ES-I3 (cell line): ENCODE measurements around the gene ZNF207.
"Not testable (repeated sequence)": the region's sequence is repeated elsewhere in the genome, so short reads cannot be mapped to it uniquely, and the experiment has no call there.

Experiments used
- H3K36me3 ChIP-seq: 2 replicates; pipeline ENCODE4 v1.6.1; 2013; ENCODE audit warnings: mild to moderate bottlenecking, low read length, control low read depth, moderate library complexity; ENCODE audit not compliant: insufficient read depth
- H3K4me1 ChIP-seq: 2 replicates; pipeline ENCODE4 v1.6.1; 2013; ENCODE audit warnings: mild to moderate bottlenecking, control low read depth, low read length; ENCODE audit not compliant: insufficient read depth
- H3K9ac ChIP-seq: 2 replicates; pipeline ENCODE4 v1.6.1; 2013; ENCODE audit warnings: low read depth, mild to moderate bottlenecking, low read length, moderate library complexity
- H3K9me3 ChIP-seq: 2 replicates; pipeline ENCODE4 v1.6.1; 2013; ENCODE audit warnings: mild to moderate bottlenecking, low read length, moderate library complexity; ENCODE audit not compliant: control insufficient read depth, insufficient read depth

Gene ZNF207

GRCh38 chr17:32348483-32348800 is 1.5 kb upstream of the ZNF207 start:
- Histone ChIP-seq H3K9me3 (no peaks in the 10 kb centered on the region), H3K36me3 (no peaks in the 10 kb centered on the region), H3K9ac (no peak overlapping the region; the same call in 1 of the 2 replicates), H3K4me1 (peaks cover 4% of the 10 kb centered on the region; the same call in 1 of the 2 replicates)

- Histone ChIP-seq H3K9ac (peak overlapping the region; percentile 98), H3K36me3 (peaks cover 3% of the 10 kb centered on the region; the same call in 1 of the 2 replicates), H3K9me3 (no peaks in the 10 kb centered on the region), H3K4me1 (peaks cover 4% of the 10 kb centered on the region; the same call in 1 of the 2 replicates)
These were observed 479 bp upstream of the ZNF207 start for GRCh38 chr17:32349503-32349853.

- peaks cover 13% of the 10 kb centered on the region for H3K4me1 ChIP-seq
- H3K9ac ChIP-seq = peak overlapping the region; percentile 98
- H3K9me3 ChIP-seq = no peaks in the 10 kb centered on the region
- H3K36me3 ChIP-seq = peaks cover 10% of the 10 kb centered on the region
These were observed 885 bp downstream of the ZNF207 start for GRCh38 chr17:32350666-32351418.

- Histone ChIP-seq H3K36me3 (peaks cover 16% of the 10 kb centered on the region), H3K4me1 (peaks cover 13% of the 10 kb centered on the region)
- H3K9ac ChIP-seq, H3K9me3 ChIP-seq: not testable (repeated sequence)
These were observed 2.8 kb downstream of the ZNF207 start for GRCh38 chr17:32352734-32353133.

- peaks cover 28% of the 10 kb centered on the region for H3K36me3 ChIP-seq
- no peak overlapping the region for H3K9ac ChIP-seq
- no peaks in the 10 kb centered on the region for H3K9me3 ChIP-seq
- peaks cover 9% of the 10 kb centered on the region for H3K4me1 ChIP-seq
These were observed 5.9 kb downstream of the ZNF207 start for GRCh38 chr17:32355649-32356377.

DNA sequence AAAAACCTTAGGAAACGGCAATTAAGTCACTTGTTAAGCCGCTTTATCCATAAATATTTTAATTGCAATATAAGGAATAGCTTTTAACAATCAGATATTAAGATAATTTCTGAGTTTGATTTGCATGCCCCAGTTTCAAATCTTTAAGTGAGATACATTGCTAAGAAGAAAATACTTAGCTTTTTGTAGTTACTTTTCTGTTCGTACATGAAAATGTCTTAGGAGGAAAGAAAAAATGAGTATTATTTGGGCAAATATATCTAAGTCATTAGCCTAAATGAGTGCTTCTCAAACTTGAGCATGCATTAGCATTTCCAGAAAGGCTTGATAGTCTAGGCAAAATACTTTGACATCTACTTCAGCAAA is 6.4 kb downstream of the ZNF207 start:
- no peaks in the 10 kb centered on the region for H3K9me3 ChIP-seq
- peaks cover 28% of the 10 kb centered on the region for H3K36me3 ChIP-seq
- peaks cover 9% of the 10 kb centered on the region for H3K4me1 ChIP-seq
- no peak overlapping the region for H3K9ac ChIP-seq

GRCh38 chr17:32356750-32357149 is 6.8 kb downstream of the ZNF207 start:
- Histone ChIP-seq H3K9ac (no peak overlapping the region), H3K9me3 (no peaks in the 10 kb centered on the region), H3K36me3 (peaks cover 28% of the 10 kb centered on the region), H3K4me1 (peaks cover 9% of the 10 kb centered on the region)

DNA sequence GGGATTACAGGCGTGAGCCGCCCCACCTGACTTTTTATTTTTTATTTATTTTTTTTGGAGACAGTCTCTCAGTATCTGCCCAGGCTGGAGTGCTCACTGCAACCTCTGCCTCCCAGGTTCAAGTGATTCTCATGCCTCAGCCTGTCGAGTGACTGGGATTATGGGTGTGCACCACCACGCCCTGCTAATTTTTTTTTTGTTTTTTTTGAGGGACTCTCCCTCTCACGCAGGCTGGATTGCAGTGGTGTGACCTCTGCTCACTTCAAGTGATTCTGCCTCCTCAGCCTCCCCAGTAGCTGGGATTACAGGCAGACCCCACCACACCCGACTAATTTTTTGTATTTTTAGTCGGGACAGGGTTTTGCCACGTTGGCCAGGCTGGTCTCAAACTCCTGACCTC is 7.7 kb downstream of the ZNF207 start:
- Histone ChIP-seq H3K4me1 (peaks cover 9% of the 10 kb centered on the region), H3K36me3 (peaks cover 34% of the 10 kb centered on the region), H3K9me3 (no peaks in the 10 kb centered on the region), H3K9ac (no peak overlapping the region)

DNA sequence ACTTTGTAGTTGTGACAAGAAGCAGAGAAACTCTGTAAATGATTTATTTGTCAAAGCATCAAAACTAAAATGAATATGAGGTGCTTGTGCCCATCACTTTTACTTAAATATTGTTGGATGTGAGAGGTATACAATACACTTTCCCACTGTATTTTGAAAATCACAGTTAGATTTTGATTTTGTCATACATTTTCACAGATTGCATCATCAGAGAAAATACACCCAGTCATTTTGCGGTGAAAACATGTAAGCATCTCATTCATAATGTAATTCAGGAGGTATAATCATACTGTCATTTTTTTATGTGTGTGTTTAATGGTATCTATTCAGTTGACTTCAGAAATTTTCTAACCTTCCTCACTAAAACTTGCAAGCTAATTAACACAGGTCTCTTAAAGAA is 11.3 kb downstream of the ZNF207 start:
- H3K9me3 ChIP-seq = no peaks in the 10 kb centered on the region
- H3K4me1 ChIP-seq = no peaks in the 10 kb centered on the region
- H3K9ac ChIP-seq = no peak overlapping the region
- H3K36me3 ChIP-seq = peaks cover 40% of the 10 kb centered on the region

GRCh38 chr17:32370426-32370825 is 20.5 kb downstream of the ZNF207 start:
- no peaks in the 10 kb centered on the region for H3K4me1 ChIP-seq
- peaks cover 59% of the 10 kb centered on the region for H3K36me3 ChIP-seq

GRCh38 chr17:32382526-32383223 is 32.7 kb downstream of the ZNF207 start:
- Histone ChIP-seq H3K9ac (no peak overlapping the region), H3K36me3 (peaks cover 6% of the 10 kb centered on the region; the same call in 1 of the 2 replicates), H3K9me3 (no peaks in the 10 kb centered on the region), H3K4me1 (no peaks in the 10 kb centered on the region)

More at GRCh38 chr17:32370426-32370825, 20.5 kb downstream of the ZNF207 start:
- Histone ChIP-seq H3K9me3 (no peaks in the 10 kb centered on the region), H3K9ac (no peak overlapping the region)

GRCh38 chr17:32383926-32384434 is 34.0 kb downstream of the ZNF207 start:
- H3K9me3 ChIP-seq = no peaks in the 10 kb centered on the region
- H3K9ac ChIP-seq = no peak overlapping the region
- H3K36me3 ChIP-seq = peaks cover 2% of the 10 kb centered on the region; the same call in 1 of the 2 replicates
- H3K4me1 ChIP-seq = no peaks in the 10 kb centered on the region

- H3K9ac ChIP-seq = no peak overlapping the region
- H3K4me1 ChIP-seq = no peaks in the 10 kb centered on the region
- peaks cover 2% of the 10 kb centered on the region for H3K36me3 ChIP-seq
- H3K9me3 ChIP-seq = no peaks in the 10 kb centered on the region
These were observed 35.2 kb downstream of the ZNF207 start for GRCh38 chr17:32385121-32385520.

DNA sequence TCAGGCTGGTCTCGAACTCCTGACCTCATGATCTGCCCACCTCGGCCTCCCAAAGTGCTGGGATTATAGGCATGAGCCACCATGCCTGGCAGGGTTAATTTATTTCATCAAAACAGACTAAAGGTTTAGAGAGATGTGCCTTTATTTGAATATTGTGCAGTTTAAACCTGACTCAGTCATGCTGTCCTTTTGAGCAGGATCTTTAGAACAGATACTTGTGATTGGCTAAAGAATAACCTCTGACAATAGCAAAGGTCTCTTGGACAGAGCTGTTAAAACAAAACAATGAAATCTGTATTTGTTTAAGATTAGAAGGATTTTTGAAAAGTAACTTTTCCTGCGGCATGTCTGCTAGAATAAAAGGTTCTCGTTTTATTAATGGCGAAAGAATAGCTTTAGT is 36.0 kb downstream of the ZNF207 start:
- no peaks in the 10 kb centered on the region for H3K9me3 ChIP-seq

More for the DNA sequence above, 36.0 kb downstream of the ZNF207 start:
- peaks cover 2% of the 10 kb centered on the region for H3K36me3 ChIP-seq
- no peaks in the 10 kb centered on the region for H3K4me1 ChIP-seq
- H3K9ac ChIP-seq = no peak overlapping the region
